Panc1 (cell line): ENCODE measurements around the gene HOXB7. TPM values are rescaled to one million over a fixed set of nuclear protein-coding genes. Genes with fewer than 3 reads are reported as not detected.
A peak's percentile ranks its signal among the peaks of the same experiment; 100 is the strongest.

Source experiments
- ATAC-seq: fragments of 200-7000 bp; cut with Tn5 transposase; 2 replicates; pipeline ENCODE4 v1.9.1; 2020; ENCODE audit warnings: mild to moderate bottlenecking, moderate library complexity
- BruUV-seq: library from RNA; stranded (reverse); fragments of 400-500 nt; replicated peaks from 2 replicates; lab custom pipeline; 2021; lab: Mats Ljungman, UMichigan
- CTCF ChIA-PET: fragments of 300-600 bp; sonication (Branson Sonifier 250); formaldehyde crosslinking; loops from one replicate; lab custom pipeline; 2022; ENCODE audit warnings: antibody characterized with exemption; lab: Charles Lee
- POLR2A ChIA-PET: fragments of 300-600 bp; sonication (Branson Sonifier 250); formaldehyde crosslinking; loops from one replicate; lab custom pipeline; 2022; ENCODE audit warnings: antibody characterized with exemption; lab: Charles Lee
- DNase-seq: peaks from one replicate; pipeline ENCODE4 v3.0.0-alpha.2; 2010; ENCODE audit warnings: low read depth, low spot score
- H3K27ac ChIP-seq: 2 replicates; pipeline ENCODE4 v1.5.1; 2011; ENCODE audit warnings: mild to moderate bottlenecking, low read length, inconsistent platforms
- H3K27me3 ChIP-seq: fragments of 200-500 bp; sonication (Bioruptor generic); 2 replicates; pipeline ENCODE4 v1.6.0; 2014; ENCODE audit warnings: low read length, inconsistent platforms; ENCODE audit not compliant: control insufficient read depth, insufficient read depth
- H3K36me3 ChIP-seq: fragments of 200-500 bp; sonication (Bioruptor generic); 2 replicates; pipeline ENCODE4 v1.5.1; 2014; ENCODE audit warnings: inconsistent platforms, mild to moderate bottlenecking, low read length, moderate library complexity; ENCODE audit not compliant: control insufficient read depth, insufficient read depth
- H3K4me1 ChIP-seq: 2 replicates; pipeline ENCODE4 v1.5.1; 2011; ENCODE audit warnings: inconsistent platforms, mild to moderate bottlenecking, low read length, moderate library complexity; ENCODE audit not compliant: control insufficient read depth, insufficient read depth
- H3K4me3 ChIP-seq, 2 experiments: 2 replicates each; pipeline ENCODE4 v1.5.1; 2011 to 2012; ENCODE audit warnings: low read depth in 2 of 2, low read length in 2 of 2, mild to moderate bottlenecking in 2 of 2, inconsistent platforms in 1 of 2, moderate library complexity in 1 of 2
- H3K9me3 ChIP-seq: fragments of 200-500 bp; sonication (Bioruptor generic); 2 replicates; pipeline ENCODE4 v1.5.1; 2014; ENCODE audit warnings: low read depth, mild to moderate bottlenecking, inconsistent platforms, low read length, moderate library complexity; ENCODE audit not compliant: control insufficient read depth, insufficient read depth
- POLR2AphosphoS5 ChIP-seq: IDR thresholded peaks from 2 replicates; pipeline ENCODE4 v1.6.1; 2012; ENCODE audit warnings: mild to moderate bottlenecking, low read depth, low read length, moderate library complexity
- SIN3A ChIP-seq: IDR thresholded peaks from 2 replicates; pipeline ENCODE4 v1.6.1; 2012; ENCODE audit warnings: low read depth, mild to moderate bottlenecking, low read length, moderate library complexity, borderline replicate concordance; ENCODE audit not compliant: insufficient read depth
- TCF7L2 ChIP-seq: IDR thresholded peaks from 2 replicates; pipeline ENCODE4 v1.6.1; 2011; ENCODE audit warnings: mild to moderate bottlenecking, low read depth, low read length, inconsistent platforms
- in situ Hi-C: cut with HindIII; loops from 2 replicates; pipeline ENCODE4 v1.10.0; 2016; ENCODE audit warnings: low sequenced_read_pairs, low pct_unique_long_range_greater_than_20kb
- intact Hi-C: fragments of 100-400 bp; cut with micrococcal nuclease; formaldehyde crosslinking; loops from one replicate; pipeline ENCODE4 v1.10.0; 2022; ENCODE audit not compliant: unreplicated experiment
- total RNA-seq: library from RNA; stranded (reverse); gene quantifications from one replicate; pipeline ENCODE4 v1.2.1, GENCODE V29; 2021; ENCODE audit not compliant: unreplicated experiment
- TF ChIP-seq, protein P1 (sequence below): fragments of 450-650 bp; IDR thresholded peaks from 2 replicates; pipeline ENCODE4 v1.5.1; 2017; ENCODE audit warnings: mild to moderate bottlenecking
- TF ChIP-seq, protein P2 (sequence below), 2 experiments: IDR thresholded peaks; 2 replicates each; pipeline ENCODE4 v1.6.1; 2011 to 2012; ENCODE audit warnings: low read depth in 2 of 2, control low read depth in 1 of 2, low read length in 1 of 2, mild to moderate bottlenecking in 1 of 2, moderate library complexity in 1 of 2; ENCODE audit not compliant: insufficient read depth in 1 of 2

The HOXB7 gene
- total RNA-seq, 1 experiment from 2014 or later: 44.0 TPM

DNA sequence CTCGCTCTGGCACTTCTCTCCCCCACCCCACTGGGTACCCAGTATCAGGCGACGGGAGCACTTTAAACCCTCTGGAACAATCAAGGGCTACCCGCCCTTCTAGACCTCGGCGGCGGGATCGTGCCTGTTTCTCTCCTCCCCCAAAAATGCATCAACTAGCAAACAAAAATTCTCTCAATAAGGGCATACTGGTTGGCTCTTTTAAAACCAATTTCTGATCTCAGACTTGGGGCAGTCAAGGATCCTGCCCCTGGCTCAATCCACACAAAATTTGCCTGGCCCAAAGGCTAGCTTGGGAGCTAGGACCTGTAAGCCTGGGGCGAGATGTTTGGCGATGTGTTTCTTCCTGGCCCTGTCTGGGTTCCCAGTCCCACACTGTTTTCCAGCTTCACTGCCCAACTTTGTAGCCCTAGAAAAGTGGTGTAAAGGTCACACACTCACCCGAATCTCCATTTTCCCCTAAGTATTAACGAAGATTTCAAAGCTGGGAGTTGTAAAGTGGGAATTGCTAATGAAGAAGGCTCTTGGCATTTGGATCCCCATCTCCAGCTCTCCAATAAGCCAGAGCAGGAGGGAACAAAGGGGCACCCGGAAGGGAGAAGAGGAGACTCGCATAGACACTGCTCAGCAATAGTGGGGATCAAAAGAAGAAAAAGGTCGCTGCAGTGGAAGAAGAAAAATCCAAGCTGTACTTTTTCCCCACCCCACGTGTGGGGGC, 51.5 kb downstream of the HOXB7 start:
- peak overlapping the region; percentile 97 for H3K27ac ChIP-seq
- no TSS peak for BruUV-seq
- H3K36me3 ChIP-seq: no peaks in the 10 kb centered on the region
- peaks cover 82% of the 10 kb centered on the region for H3K4me1 ChIP-seq
- H3K4me3 ChIP-seq: peak overlapping the region; percentile 8 to 17; a peak in 2 of 4 replicates
- in situ Hi-C loops (loop anchor here (5.0 kb wide), 1 partner anchor 58 kb away; the partner anchor contains the start of gene HOXB8), intact Hi-C loops (no loop called here)
- ChIA-PET POLR2A (interaction anchor here (0.5 kb wide), 1 partner anchor 367 kb away, joined by 4 read pairs; no protein-coding TSS in a partner anchor), CTCF (interaction anchor here (1.0 kb wide), 1 partner anchor 11 kb away, joined by 3 read pairs; no protein-coding TSS in a partner anchor)
- no peaks in the 10 kb centered on the region for H3K9me3 ChIP-seq
- no peak for TF ChIP-seq SIN3A
- TF ChIP-seq, protein P1, sequence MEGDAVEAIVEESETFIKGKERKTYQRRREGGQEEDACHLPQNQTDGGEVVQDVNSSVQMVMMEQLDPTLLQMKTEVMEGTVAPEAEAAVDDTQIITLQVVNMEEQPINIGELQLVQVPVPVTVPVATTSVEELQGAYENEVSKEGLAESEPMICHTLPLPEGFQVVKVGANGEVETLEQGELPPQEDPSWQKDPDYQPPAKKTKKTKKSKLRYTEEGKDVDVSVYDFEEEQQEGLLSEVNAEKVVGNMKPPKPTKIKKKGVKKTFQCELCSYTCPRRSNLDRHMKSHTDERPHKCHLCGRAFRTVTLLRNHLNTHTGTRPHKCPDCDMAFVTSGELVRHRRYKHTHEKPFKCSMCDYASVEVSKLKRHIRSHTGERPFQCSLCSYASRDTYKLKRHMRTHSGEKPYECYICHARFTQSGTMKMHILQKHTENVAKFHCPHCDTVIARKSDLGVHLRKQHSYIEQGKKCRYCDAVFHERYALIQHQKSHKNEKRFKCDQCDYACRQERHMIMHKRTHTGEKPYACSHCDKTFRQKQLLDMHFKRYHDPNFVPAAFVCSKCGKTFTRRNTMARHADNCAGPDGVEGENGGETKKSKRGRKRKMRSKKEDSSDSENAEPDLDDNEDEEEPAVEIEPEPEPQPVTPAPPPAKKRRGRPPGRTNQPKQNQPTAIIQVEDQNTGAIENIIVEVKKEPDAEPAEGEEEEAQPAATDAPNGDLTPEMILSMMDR: peak; percentile 69; the same call in 1 of the 2 replicates
- TF ChIP-seq TCF7L2: no peak
- TF ChIP-seq, protein P2, sequence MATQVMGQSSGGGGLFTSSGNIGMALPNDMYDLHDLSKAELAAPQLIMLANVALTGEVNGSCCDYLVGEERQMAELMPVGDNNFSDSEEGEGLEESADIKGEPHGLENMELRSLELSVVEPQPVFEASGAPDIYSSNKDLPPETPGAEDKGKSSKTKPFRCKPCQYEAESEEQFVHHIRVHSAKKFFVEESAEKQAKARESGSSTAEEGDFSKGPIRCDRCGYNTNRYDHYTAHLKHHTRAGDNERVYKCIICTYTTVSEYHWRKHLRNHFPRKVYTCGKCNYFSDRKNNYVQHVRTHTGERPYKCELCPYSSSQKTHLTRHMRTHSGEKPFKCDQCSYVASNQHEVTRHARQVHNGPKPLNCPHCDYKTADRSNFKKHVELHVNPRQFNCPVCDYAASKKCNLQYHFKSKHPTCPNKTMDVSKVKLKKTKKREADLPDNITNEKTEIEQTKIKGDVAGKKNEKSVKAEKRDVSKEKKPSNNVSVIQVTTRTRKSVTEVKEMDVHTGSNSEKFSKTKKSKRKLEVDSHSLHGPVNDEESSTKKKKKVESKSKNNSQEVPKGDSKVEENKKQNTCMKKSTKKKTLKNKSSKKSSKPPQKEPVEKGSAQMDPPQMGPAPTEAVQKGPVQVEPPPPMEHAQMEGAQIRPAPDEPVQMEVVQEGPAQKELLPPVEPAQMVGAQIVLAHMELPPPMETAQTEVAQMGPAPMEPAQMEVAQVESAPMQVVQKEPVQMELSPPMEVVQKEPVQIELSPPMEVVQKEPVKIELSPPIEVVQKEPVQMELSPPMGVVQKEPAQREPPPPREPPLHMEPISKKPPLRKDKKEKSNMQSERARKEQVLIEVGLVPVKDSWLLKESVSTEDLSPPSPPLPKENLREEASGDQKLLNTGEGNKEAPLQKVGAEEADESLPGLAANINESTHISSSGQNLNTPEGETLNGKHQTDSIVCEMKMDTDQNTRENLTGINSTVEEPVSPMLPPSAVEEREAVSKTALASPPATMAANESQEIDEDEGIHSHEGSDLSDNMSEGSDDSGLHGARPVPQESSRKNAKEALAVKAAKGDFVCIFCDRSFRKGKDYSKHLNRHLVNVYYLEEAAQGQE (IDR thresholded peaks at IDR 0.05; ENCODE audit: insufficient read depth in 1 of 2, low read depth in 2 of 2, low read length in 1 of 2): no peak
- peak; percentile 54; the same call in 1 of the 2 replicates for TF ChIP-seq POLR2AphosphoS5
- H3K27me3 ChIP-seq: no peaks in the 10 kb centered on the region
- DNase-seq (no peak), ATAC-seq (no peak)

DNA sequence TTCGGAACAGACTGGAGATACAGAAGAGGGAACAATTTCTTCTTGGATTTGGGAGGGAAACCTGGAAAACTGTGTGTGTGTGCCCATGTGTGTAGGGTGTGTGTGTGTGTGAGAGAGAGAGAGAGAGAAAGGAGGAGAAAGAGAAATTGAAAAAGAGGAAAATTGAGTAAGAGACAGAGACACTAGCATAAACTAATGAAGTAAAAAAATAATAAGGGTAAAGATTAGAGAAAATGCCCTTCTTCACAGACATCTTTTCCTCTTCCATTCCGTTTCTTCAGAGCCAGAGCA, 52.0 kb downstream of the HOXB7 start:
- ChIA-PET POLR2A (no interaction called here), CTCF (no interaction called here)
- intact Hi-C loops: no loop called here
- Histone ChIP-seq H3K4me3 (peak overlapping the region; percentile 8 to 14; a peak in 2 of 4 replicates), H3K27me3 (no peaks in the 10 kb centered on the region), H3K4me1 (peaks cover 84% of the 10 kb centered on the region), H3K36me3 (peaks cover 1% of the 10 kb centered on the region; the same call in 1 of the 2 replicates), H3K9me3 (no peaks in the 10 kb centered on the region), H3K27ac (peak overlapping the region; percentile 97)
- ATAC-seq (no peak), DNase-seq (no peak)
- TF ChIP-seq, protein P1: no peak
- TF ChIP-seq TCF7L2 (no peak), SIN3A (no peak), POLR2AphosphoS5 (no peak)
- TF ChIP-seq, protein P2 (IDR thresholded peaks at IDR 0.05; ENCODE audit: insufficient read depth in 1 of 2, low read depth in 2 of 2, low read length in 1 of 2): no peak
- no TSS peak for BruUV-seq
- in situ Hi-C loops: loop anchor here (5.0 kb wide), 1 partner anchor 59 kb away; the partner anchor contains the start of gene HOXB8
